Effector memory CD4-positive, alpha-beta T cell (primary cell): ENCODE data around the gene SEC14L5.

ENCODE experiments used
- DNase-seq, 3 donors: peaks; one replicate each; pipeline ENCODE4 v3.0.0-alpha.2; 2020
- H3K27ac ChIP-seq: 2 replicates; pipeline ENCODE4 v1.7.0; 2013; ENCODE audit warnings: mild to moderate bottlenecking, low read length, moderate library complexity; ENCODE audit not compliant: insufficient read depth, poor library complexity, severe bottlenecking
- H3K27me3 ChIP-seq: replicated peaks from 2 replicates; pipeline ENCODE4 v1.7.0; 2013; ENCODE audit warnings: mild to moderate bottlenecking, low read length; ENCODE audit not compliant: insufficient read depth, control insufficient read depth, poor library complexity, severe bottlenecking
- H3K36me3 ChIP-seq: 2 replicates; pipeline ENCODE4 v1.7.0; 2013; ENCODE audit warnings: mild to moderate bottlenecking, low read length, moderate library complexity; ENCODE audit not compliant: control insufficient read depth, insufficient read depth
- H3K4me1 ChIP-seq: 2 replicates; pipeline ENCODE4 v1.7.0; 2013; ENCODE audit warnings: low read length, mild to moderate bottlenecking; ENCODE audit not compliant: control insufficient read depth, insufficient read depth, poor library complexity, severe bottlenecking
- H3K4me3 ChIP-seq: 2 replicates; pipeline ENCODE4 v1.7.0; 2013; ENCODE audit warnings: low read length, low read depth, mild to moderate bottlenecking; ENCODE audit not compliant: insufficient read depth, poor library complexity, severe bottlenecking
- H3K9me3 ChIP-seq: 2 replicates; pipeline ENCODE4 v1.7.0; 2013; ENCODE audit warnings: mild to moderate bottlenecking, low read length, moderate library complexity; ENCODE audit not compliant: control insufficient read depth

Gene SEC14L5

DNA sequence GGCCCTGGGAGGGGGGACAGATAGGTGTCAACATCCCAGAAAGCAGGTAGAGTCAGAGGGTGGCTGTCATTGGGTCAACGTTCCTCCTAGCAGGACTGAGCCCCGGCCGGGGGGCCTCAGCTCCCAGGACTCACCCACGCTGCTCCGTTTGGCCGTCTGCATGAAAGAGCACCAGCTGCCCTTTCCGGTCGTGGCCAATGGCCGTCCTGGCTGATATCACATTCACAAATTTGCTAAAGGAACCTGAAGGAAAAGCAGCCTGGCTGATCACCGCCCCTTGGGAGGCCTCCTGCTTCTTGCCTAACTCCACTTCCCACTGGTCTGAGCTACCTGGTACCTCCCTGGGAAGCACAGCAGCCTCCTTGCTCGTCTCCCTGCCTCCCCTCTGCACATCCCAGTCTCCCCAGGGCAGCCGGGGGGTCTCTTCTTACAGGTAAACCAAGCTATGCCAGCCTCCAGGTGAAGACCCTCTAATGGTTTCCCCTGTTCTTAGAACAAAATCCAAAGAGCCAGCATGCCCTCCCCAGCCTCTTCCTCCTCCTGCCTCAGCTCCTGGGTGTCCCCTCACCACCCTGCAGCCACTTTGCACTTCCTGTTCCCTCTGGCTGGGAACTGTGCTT lies 72.2 kb downstream of the SEC14L5 start:
- Histone ChIP-seq H3K27ac (no peak overlapping the region), H3K27me3 (no peaks in the 10 kb centered on the region), H3K9me3 (no peaks in the 10 kb centered on the region), H3K4me1 (peaks cover 12% of the 10 kb centered on the region), H3K4me3 (no peak overlapping the region), H3K36me3 (peaks cover 13% of the 10 kb centered on the region)
- no peak for DNase-seq

DNA sequence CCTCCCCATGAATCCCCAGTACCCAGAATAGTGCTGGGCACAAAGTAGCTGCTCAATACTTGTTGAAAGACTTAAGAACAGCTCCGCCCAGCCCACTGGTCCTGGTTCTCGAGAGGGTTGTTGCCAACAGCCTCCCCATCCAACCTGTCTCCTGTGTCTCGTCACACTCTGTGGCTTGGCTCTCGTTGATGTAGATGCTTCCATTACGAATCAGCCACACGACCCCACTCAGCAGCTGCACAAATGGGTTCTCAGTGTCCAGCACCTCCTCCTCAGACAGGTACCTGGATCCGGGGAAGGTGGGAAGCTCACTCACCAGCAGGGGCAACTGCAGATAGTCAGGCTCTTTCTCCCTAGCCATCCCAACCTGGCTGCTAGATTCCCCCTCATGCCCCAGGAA lies 73.5 kb downstream of the SEC14L5 start:
- DNase-seq: no peak
- Histone ChIP-seq H3K36me3 (peaks cover 13% of the 10 kb centered on the region), H3K27ac (no peak overlapping the region), H3K4me1 (peaks cover 12% of the 10 kb centered on the region), H3K4me3 (no peak overlapping the region), H3K27me3 (no peaks in the 10 kb centered on the region), H3K9me3 (no peaks in the 10 kb centered on the region)

DNA sequence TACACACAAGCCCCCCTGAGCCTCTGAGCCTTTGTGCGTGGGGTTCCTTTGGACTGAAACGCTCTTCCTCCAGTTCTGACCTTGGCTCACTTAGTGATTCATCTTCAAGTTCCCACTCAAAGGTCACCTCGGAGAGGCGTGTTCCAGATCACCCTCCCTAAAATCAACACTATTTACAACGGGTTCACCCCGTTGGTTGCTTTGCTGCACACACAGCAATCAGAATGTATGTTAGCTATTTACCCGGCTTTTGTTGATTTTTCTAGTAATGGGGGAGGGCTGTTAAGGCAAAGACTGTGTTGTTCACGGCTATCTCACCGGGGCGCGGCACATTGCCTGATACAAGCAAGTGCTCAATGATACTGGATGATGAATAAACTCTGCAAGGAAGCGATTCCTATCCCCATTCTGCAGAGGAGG lies 74.6 kb downstream of the SEC14L5 start:
- Histone ChIP-seq H3K9me3 (no peaks in the 10 kb centered on the region), H3K4me1 (peaks cover 12% of the 10 kb centered on the region), H3K27me3 (no peaks in the 10 kb centered on the region), H3K36me3 (peaks cover 10% of the 10 kb centered on the region), H3K27ac (peak overlapping the region; percentile 47), H3K4me3 (peak overlapping the region; percentile 83)
- DNase-seq: no peak

DNA sequence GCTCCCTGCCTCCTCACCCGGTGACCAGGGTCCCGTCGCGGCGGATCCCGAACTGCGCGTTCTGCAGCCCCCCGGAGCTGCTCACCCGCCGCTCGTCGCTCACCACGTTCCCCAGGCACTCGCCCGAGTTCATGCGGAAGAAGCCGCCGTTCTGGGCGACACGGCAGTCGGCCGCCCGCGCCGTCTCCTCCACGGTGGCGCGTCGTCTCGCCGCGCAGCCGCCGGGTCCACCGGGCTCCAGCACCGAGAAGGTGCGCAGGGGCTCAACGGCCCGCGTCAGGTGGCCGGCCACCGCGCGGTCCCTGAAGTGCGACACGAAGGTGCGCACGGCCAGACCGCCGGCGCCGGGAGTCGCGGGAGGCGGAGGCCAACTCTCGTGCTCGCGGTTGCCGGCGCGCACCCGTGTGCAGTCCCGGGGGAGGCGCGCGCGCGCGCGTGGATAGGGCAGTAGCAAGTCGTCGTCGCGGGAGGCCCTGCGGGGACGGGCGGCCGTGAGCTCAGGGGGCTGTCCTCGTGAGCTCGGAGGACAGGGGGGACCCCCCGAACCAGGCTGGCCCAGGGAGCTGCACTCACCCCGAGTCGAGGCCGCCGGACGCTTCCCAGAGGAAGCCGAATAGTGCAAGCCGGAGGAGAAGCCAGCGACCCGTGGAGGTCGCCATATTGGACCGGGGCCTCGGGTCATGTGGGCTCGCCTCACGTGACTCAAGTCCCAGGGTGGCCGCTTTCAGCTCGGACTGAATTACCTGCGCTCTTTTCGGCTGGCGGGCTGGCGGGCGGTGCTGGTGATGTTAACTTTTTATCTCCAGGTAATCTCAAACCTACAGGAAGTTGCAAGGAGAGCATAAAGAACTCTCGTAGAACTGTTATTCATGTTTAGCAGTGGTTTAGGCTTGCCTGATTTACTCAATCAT lies 75.4 kb downstream of the SEC14L5 start, which contains the start of gene NAGPA:
TSS of gene NAGPA (minus strand) at position 680 of the 911 bp plus-strand sequence. CDS start at position 659, 21 bp downstream.
- peak; percentile 65 to 74 (median 73) for DNase-seq
- H3K36me3 ChIP-seq: peaks cover 6% of the 10 kb centered on the region
- peaks cover 12% of the 10 kb centered on the region for H3K4me1 ChIP-seq
- peak within 1 kb of the TSS; percentile 47 for H3K27ac ChIP-seq
- H3K4me3 ChIP-seq: peak within 1 kb of the TSS; percentile 83
- no peaks in the 10 kb centered on the region for H3K27me3 ChIP-seq
- H3K9me3 ChIP-seq: no peaks in the 10 kb centered on the region

DNA sequence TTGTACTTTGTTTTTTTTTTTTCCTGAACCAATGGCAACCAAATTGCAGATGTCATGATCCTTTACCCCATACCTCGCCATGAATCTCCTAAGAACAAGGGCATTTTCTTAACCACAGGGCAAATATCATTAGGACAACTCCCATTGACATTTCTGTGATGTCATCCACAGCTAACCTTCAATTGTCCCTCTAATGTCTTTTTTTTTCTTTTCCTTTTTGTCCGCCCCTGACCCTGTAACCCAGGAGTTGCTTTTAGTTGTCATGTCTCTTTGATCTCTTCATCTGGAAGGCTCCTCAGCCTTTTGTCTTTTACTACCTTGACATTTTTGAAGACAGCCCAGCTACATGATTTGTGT lies 76.0 kb downstream of the SEC14L5 start:
- peak overlapping the region; percentile 83 for H3K4me3 ChIP-seq

DNA sequence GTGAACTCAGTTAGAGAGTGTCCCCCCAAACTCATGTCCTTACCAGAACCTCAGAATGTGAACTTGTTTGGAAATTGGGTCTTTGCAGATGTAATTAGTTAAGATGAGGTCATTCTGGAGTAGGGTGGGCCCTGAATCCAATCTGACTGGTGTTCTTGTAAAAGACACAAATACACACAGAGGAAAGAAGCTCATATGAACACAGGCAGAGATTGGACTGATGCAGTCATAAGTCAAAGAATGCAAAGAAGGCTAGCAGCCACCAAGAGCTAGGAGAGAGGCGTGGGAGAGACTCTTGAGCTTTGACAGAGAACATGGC lies 77.7 kb downstream of the SEC14L5 start:
- no peaks in the 10 kb centered on the region for H3K9me3 ChIP-seq
- no peak overlapping the region for H3K4me3 ChIP-seq
- no peak overlapping the region for H3K27ac ChIP-seq
- DNase-seq: no peak
- peaks cover 4% of the 10 kb centered on the region for H3K36me3 ChIP-seq
- no peaks in the 10 kb centered on the region for H3K27me3 ChIP-seq
- H3K4me1 ChIP-seq: peaks cover 12% of the 10 kb centered on the region

More for the DNA sequence above, 76.0 kb downstream of the SEC14L5 start:
- no peak for DNase-seq
- Histone ChIP-seq H3K27ac (peak overlapping the region; percentile 47), H3K36me3 (peaks cover 4% of the 10 kb centered on the region), H3K27me3 (no peaks in the 10 kb centered on the region), H3K4me1 (peaks cover 12% of the 10 kb centered on the region), H3K9me3 (no peaks in the 10 kb centered on the region)

DNA sequence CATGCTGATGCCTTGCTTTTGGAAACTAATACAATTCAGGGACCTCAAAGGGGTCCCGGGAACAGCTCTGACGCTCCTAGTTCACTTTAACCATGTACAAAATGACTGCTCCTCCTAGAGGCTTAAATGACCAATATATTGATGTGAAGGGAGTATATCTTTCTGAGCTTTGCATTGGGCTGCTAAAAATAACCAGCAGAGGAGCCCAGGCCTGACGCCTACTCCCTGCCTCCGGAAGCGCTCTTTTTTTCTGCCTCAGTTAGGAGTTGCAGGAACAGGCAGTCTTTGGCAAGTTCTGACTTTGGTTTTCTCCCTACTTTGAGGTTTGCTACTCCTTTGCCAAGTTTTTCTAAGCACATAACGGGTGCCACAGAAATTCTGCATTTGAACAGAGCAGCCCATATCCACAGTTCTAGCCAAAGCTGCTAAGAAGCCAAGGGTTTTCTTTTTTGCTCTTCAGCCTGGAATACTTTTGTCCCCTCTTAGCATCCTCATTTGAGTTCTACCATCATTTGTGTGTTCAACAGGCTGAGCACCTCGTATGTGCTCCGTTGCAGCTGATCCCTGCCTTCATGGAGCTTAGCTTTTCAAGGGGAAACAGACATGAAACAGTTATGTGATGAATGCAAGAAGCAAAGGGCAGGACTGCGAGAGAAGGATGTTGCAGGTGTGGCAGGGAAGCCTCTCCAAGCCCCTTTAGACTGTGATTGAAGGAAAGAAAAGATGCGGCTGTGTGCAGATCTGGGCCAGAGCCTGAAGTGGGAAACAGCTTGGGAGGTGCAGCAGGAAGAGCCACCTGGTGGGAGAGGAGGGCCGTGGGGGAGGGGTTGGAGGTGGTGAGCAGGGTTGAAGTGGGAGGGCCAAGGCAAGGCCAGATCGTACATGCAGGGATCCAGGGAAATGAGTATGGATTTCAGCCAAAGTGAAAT lies 78.4 kb downstream of the SEC14L5 start:
- Histone ChIP-seq H3K27me3 (no peaks in the 10 kb centered on the region), H3K9me3 (no peaks in the 10 kb centered on the region), H3K4me3 (no peak overlapping the region), H3K27ac (no peak overlapping the region), H3K36me3 (peaks cover 4% of the 10 kb centered on the region), H3K4me1 (peaks cover 12% of the 10 kb centered on the region)
- DNase-seq: no peak

DNA sequence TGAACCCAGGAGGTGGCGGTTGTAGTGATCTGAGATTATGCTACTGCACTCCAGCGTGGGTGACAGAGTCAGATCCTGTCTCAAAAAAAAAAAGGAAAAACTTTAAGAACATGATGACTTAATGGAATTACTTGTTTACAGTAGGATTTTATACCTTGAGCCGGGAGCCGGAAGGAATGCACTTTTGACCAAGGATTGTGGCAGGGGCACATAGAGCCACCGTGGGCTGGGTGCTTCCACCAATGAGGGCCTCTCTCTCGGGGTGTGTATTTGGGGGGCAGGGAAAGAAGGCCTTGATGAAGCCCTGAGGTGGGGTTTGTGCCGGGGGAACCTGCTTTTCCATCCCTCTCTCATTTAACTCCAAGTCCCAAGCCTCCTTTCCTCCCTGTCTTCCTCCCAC lies 82.3 kb downstream of the SEC14L5 start:
- Histone ChIP-seq H3K27ac (no peak overlapping the region), H3K9me3 (no peaks in the 10 kb centered on the region), H3K4me1 (no peaks in the 10 kb centered on the region), H3K4me3 (no peak overlapping the region), H3K36me3 (no peaks in the 10 kb centered on the region), H3K27me3 (no peaks in the 10 kb centered on the region)
- no peak for DNase-seq

DNA sequence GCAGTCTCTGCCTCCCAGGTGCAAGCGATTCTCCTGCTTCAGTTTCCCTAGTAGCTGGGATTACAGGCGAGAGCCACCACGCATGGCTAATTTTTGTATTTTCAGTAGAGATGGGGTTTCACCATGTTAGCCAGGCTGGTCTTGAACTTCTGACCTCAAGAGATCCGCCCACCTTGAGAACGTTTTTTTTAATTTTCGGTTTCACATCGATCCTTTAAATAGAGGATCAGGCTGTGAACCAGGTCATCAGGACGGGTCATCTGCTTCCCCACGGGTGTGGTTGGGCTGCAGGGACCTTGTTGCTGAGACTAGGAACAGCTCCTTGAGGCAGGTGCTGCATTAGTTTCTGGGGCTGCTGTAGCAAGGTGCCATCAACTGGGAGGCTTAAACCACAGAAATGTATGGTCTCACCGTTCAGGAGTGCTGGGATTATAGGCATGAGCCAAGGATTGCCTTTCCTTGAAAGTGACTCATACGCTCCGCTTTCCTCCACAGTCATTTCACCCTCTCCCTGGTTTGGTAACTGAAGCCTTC lies 83.5 kb downstream of the SEC14L5 start:
- Histone ChIP-seq H3K4me3 (no peak overlapping the region), H3K36me3 (no peaks in the 10 kb centered on the region), H3K27me3 (no peaks in the 10 kb centered on the region), H3K4me1 (no peaks in the 10 kb centered on the region), H3K27ac (no peak overlapping the region), H3K9me3 (no peaks in the 10 kb centered on the region)
- no peak for DNase-seq
